ENCODE data around the gene NRSN2.
A peak's percentile ranks its signal among the peaks of the same experiment; 100 is the strongest.
"Not testable (repeated sequence)": the region's sequence is repeated elsewhere in the genome, so short reads cannot be mapped to it uniquely, and the experiment has no call there.

The NRSN2 gene

GRCh38 chr20:354298-354977 lies 7.5 kb downstream of the NRSN2 start:
- DNase-seq: peak; percentile 72

GRCh38 chr20:356154-356553 lies 9.2 kb downstream of the NRSN2 start:
- DNase-seq: not testable (repeated sequence)

DNA sequence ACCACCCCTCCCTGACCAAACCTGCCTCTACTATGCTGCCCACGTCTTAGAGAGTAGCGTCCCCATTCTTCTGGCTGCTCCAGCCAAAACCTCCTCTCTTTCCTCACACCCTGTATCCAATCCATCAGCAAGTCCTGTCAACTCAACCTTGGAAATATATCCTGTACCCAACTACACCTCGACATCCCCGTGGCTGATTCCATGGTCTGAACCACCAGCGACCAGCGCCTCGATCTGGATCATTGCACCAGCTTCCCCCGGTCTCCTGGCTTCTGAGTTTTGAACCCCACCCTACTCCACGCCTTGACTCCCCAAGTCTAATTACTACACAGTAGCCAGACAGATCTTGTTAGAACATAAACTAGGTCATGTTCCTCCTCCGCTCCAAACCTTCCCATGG lies 9.8 kb downstream of the NRSN2 start:
- no peak for DNase-seq

GRCh38 chr20:358891-359555 lies 12.1 kb downstream of the NRSN2 start:
- DNase-seq: no peak

- DNase-seq: no peak
These were observed 14.7 kb downstream of the NRSN2 start for GRCh38 chr20:361561-361960.

GRCh38 chr20:362271-363254 lies 15.7 kb downstream of the NRSN2 start:
- peak; percentile 73 for DNase-seq

DNA sequence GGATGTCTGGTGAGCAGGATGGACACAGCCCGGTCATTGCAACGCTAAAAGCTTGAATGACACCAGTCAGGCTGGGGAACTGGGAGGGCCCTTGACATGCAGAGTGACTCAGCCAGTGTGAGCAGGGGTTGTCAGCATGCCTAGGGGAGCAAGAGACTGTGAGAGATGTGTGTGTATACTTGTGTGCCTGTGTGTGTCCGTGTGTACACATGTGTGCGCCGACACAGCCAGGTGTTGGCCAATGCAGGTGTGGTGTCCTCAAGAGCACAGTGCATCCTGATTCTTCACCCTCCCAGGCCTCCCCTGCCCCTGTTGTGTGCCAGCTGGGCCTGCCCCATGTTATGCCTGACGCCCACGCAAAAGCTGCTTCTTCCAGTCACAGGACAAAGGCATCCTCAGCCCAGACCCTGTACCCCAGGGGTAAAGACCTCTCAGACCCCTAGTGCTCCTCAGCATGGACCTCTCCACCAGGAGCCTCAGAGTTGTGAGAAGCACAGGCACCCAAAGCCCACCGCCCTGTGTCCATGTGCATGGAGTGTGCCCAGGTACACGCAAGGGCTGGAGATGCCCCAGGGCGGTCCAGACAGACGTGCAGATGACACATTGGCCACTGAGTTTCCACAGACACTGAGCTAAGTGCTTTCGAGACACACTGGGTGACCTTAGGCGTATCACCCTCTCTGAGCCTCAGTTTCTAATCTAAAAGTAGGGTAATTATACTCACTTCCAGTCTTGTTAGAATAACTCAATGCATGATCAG lies 16.6 kb downstream of the NRSN2 start:
- no peak for DNase-seq

GRCh38 chr20:364905-365794 lies 18.2 kb downstream of the NRSN2 start:
- no peak for DNase-seq

- no peak for DNase-seq
These were observed 19.3 kb downstream of the NRSN2 start for GRCh38 chr20:366041-366718.

- DNase-seq: no peak
These were observed 20.0 kb downstream of the NRSN2 start for GRCh38 chr20:366719-367485.

- DNase-seq: no peak
These were observed 20.6 kb downstream of the NRSN2 start for GRCh38 chr20:367486-367887.

DNA sequence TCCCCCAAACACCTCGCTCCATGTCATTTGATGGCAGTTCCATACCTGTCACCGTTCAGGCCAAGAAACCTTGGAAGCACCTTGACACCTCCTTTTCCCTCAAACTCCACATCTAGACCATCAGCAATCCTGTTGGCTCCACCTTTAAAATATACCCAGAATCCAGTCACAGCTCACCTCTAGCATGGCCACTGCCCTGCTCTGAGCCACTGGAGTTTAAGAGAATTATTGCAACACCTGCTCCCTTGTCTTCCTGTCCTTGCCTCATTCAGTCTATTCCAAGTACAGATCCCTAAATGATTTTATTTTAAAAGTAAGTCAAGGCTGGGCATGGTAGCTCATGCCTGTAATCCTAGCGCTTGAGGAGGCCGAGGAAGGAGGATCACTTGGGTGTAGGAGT lies 22.0 kb downstream of the NRSN2 start:
- DNase-seq: no peak

DNA sequence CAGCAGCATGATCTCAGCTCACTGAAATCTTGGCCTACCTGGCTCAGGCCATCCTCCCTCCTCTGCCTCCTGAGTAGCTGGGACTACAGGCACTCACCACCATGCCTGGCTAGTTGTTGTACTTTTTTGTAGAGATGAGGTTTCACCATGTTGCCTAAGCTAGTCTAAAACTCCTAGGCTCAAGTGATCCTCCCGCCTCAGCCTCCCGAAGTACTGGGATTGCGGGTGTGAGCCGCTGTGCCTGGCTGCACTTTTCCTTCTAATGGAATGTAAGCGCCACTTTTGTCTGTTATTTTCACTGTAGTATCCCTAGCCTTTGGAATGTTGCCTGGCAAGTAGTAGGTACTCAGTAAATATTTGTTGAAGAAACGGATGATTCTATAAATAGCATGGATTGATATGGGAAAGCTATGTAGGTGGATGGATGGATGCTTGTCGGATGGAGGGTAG lies 23.3 kb downstream of the NRSN2 start:
- no peak for DNase-seq

DNA sequence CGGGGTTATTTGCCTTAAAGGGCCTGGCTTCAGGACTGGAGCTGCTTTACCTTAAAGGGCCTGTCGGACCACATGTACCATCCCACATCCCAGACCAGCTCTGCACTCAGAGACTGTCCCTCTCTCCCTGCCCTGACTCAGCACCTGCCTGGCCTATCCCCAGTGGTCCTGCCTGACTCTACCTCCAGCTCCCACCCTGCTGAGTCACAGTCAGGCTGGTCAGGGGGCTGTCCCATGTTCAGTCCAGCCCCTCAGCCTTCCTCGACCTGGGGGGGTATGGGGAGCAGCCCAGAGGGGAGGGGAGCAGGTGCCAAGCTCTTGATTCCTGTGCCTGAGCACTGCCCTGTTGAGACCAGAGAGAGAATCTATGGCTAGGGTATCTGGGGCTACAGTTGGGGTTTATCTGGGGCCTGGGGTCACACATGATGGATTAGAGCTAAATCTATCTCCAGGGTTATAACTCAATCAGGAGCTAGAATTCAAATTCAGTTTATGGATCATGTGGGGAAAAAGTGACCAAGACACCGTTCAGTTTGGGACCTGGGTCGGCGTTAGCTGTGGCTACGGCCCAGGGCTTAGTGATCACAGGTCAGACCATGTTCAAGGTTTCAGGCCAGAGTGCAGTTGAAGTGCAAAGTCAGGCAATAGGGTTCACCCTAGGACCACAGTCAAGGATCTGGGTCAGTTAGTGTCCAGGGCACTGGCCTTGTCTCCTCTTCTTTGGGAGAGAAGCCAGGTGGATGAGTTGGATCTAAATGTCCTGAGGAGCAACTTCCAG lies 24.3 kb downstream of the NRSN2 start:
- DNase-seq: no peak

DNA sequence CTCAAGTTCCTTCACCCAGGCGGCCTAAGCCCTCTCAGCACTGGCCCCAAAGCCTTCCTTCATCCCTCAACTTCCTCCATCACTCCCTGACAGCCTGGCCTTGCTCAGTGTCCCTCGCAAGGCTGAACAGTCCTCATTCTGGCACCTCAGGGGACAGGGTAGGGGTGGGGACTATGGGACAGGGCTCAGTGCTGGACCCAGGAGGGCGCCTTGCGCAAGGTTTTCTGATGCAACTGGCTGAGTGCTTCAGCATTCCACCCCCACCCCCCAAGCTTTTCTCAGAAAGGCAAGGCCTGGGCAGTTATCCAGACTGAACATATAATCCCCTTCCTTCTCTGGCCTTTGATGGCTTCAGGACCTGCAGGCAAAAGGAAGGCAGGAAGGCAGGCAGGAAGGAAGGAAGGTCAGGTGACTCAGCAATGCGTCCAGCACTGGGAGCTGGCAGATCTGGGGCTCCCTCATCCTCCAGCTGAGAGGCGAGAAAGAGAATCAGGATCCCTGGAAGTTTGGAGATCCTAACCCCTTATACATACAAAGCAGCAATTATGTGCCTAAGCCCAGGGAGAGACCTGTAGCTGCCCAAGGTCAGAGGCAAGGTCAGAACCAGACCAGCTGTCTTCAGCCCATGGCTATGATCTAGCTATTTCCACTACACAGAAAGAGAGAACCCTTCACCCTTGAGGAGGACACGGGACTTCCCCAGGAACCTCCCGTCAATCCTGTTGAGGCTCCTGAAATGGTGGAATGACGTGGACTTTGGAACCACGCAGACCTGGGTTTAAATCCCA lies 25.0 kb downstream of the NRSN2 start:
- DNase-seq: no peak

- DNase-seq: not testable (repeated sequence)
These were observed 25.7 kb downstream of the NRSN2 start for GRCh38 chr20:372543-373082.

DNA sequence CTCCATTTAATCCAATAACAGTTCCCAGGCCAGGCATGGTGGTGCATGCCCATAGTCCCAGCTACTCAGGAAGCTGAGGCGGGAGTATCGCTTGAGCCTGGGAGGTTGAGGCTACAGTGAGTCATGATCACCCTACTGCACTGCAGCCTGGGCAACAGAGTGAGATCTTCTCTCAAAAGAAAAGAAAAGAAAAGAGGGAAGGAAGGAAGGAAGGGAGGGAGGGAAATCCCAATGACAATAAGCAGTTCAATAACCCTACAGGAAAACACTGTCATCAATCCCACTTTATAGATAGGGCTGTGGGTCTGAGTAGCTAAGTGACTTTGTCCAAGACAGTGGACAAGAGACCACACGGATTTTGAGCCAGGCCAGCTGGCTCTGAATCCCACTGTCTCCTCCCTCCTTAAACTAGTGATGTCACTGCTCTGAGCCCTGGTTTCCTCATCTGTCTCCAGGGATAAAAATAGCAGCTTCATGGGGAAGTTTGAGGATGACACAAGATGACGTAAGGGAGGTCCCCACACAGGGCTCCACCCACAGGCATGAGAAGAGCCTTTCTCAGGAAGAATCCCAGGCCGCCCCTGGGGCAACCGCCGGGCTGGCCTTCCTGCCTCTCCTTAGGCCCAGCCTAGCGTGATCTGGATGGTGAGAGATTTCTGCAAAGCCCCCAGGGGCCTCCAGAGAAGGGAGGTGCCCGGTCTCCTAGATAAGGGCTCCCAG lies 26.4 kb downstream of the NRSN2 start:
- no peak for DNase-seq

Measured in NCI-H1105 (cell line).